Measurements from ENCODE around the gene CPA2. TPM values are rescaled to one million over a fixed set of nuclear protein-coding genes. Genes with fewer than 3 reads are reported as not detected.
A peak's percentile ranks its signal among the peaks of the same experiment; 100 is the strongest.
"Not testable (repeated sequence)": the region's sequence is repeated elsewhere in the genome, so short reads cannot be mapped to it uniquely, and the experiment has no call there.

The CPA2 gene
- total RNA-seq, 1 experiment from 2014 or later = not detected

DNA sequence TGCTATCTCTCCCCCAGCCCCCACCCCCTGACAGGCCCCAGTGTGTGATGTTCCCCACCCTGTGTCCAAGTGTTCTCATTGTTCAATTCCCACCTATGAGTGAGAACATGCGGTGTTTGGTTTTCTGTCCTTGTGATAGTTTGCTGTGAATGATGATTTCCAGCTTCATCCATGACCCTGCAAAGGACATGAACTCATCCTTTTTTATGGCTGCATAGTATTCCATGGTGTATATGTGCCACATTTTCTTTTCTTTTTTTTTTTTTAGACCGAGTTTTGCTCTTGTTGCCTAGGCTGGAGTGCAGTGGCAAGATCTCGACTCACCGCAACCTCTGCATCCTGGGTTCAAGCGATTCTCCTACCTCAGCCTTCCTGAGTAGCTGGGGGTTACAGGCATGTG is 17.8 kb upstream of the CPA2 start:
- in situ Hi-C loops (cut with HindIII; ENCODE audit: low sequenced_read_pairs); DNase-seq (ENCODE audit: low spot score): not testable (repeated sequence)

DNA sequence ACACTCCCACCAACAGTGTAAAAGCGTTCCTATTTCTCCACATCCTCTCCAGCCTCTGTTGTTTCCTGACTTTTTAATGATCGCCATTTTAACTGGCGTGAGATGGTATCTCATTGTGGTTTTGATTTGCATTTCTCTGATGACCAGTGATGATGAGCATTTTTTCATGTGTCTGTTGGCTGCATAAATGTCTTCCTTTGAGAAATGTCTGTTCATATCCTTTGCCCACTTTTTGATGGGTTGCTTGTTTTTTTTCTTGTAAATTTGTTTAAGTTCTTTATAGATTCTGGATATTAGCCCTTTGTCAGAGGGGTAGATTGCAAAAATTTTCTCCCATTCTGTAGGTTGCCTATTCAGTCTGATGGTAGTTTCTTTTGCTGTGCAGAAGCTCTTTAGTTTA is 17.0 kb upstream of the CPA2 start:
- DNase-seq (ENCODE audit: low spot score); in situ Hi-C loops (cut with HindIII; ENCODE audit: low sequenced_read_pairs): not testable (repeated sequence)

GRCh38 chr7:130254555-130254954 is 12.1 kb upstream of the CPA2 start:
- in situ Hi-C loops (cut with HindIII; ENCODE audit: low sequenced_read_pairs) = no loop called here
- no peak for DNase-seq (ENCODE audit: low spot score)

GRCh38 chr7:130256704-130257103 is 10.0 kb upstream of the CPA2 start:
- in situ Hi-C loops (cut with HindIII; ENCODE audit: low sequenced_read_pairs) = no loop called here
- no peak for DNase-seq (ENCODE audit: low spot score)

GRCh38 chr7:130258494-130259078 is 8.1 kb upstream of the CPA2 start:
- no peak for DNase-seq (ENCODE audit: low spot score)
- in situ Hi-C loops (cut with HindIII; ENCODE audit: low sequenced_read_pairs) = no loop called here

- DNase-seq (ENCODE audit: low spot score) = no peak
- in situ Hi-C loops (cut with HindIII; ENCODE audit: low sequenced_read_pairs) = no loop called here
Measured at GRCh38 chr7:130262448-130262847, 4.2 kb upstream of the CPA2 start.

GRCh38 chr7:130263130-130263529 is 3.5 kb upstream of the CPA2 start:
- no peak for DNase-seq (ENCODE audit: low spot score)
- in situ Hi-C loops (cut with HindIII; ENCODE audit: low sequenced_read_pairs) = no loop called here

- in situ Hi-C loops (cut with HindIII; ENCODE audit: low sequenced_read_pairs) = no loop called here
- DNase-seq (ENCODE audit: low spot score) = no peak
Measured at GRCh38 chr7:130266961-130267321, 278 bp downstream of the CPA2 start.

DNA sequence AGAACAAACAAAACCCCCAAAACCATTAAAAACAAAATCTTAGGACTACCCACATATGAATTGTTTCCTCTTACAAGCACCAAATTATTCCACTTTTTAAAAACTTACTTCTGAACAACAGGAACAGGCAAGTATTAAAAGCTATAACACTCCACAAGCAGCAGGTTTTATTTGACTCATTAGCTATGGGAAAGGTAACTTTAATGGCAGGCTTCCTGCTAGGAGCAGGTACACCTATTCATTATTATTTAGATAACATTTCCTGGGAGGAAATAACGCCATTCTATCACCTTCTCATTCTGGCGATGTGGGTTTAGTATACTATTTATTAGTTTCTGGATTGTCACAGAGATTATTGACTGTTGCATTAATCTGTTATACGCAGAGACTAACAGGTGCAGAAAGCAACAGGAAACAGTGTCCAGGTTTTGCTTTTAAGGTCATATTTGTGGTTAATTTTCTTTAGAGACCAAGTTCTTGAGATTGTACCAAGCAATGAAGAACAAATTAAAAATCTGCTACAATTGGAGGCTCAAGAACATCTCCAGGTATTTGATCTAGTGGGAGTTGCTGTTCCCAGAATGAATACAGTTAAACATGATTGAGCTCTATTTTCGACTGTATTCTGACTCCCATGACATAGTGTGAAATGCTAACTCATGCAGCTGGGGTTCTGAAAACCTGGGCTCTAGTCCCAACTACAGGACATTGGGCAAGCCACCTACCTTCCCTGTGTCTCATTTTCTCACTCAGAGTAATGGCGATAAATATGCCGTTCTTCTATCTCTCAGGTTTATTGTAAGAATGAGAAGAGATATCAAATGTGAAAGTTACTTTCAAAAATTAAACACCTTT is 2.0 kb downstream of the CPA2 start:
- DNase-seq (ENCODE audit: low spot score) = no peak
- in situ Hi-C loops (cut with HindIII; ENCODE audit: low sequenced_read_pairs) = no loop called here

DNA sequence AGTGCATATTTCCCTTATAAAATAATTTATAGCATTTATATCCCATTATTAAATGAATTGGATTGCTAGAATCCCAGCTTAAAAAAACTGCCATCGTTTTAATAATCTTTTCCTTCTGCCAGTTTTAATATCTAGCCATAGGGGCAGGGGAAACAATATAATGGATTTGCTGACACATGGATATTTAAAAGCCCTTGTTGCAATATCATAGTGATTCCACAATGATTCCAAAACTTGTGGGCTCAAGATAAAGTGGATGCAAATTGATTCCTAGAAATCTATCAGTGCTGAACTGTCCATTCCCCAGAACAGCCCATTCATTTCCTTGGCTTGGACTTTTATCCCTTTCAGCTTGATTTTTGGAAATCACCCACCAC is 2.6 kb downstream of the CPA2 start:
- in situ Hi-C loops (cut with HindIII; ENCODE audit: low sequenced_read_pairs) = no loop called here
- DNase-seq (ENCODE audit: low spot score) = no peak

GRCh38 chr7:130270947-130271800 is 4.5 kb downstream of the CPA2 start:
- in situ Hi-C loops (cut with HindIII; ENCODE audit: low sequenced_read_pairs) = no loop called here
- DNase-seq (ENCODE audit: low spot score) = no peak

DNA sequence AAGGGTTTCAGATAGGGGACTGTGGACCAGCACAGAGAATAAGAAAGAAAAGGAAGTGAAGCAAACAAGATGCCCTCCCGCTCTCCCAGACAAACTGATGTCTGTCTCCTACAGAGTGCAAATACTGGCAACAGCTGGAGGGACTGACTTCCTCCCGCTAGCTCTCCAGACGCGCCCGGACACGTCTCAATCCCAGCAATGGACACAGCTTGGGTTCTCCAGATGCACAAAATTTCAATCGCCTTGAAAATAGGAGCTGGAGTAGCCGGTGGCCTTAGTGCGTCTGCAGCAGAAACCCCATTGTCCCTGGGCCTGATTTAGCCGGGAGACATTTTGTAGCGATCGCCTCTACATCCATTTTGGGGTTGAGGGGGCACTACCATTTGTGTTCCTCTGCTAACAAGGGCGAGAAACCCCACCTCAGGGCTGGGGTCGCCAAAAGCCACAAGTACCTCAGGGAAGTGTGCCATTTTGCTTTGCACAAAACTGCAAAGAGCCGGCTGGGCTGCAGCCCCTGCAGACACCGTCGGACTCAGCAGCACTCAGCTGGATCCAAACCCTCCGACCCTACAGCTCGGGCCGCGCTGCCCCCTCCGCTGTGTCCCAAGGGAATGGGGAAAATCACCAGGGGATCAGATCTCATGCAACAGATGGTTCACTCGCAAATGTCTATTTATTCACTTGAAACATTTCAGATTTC is 5.9 kb downstream of the CPA2 start:
- in situ Hi-C loops (cut with HindIII; ENCODE audit: low sequenced_read_pairs) = no loop called here
- DNase-seq (ENCODE audit: low spot score) = peak; percentile 5

DNA sequence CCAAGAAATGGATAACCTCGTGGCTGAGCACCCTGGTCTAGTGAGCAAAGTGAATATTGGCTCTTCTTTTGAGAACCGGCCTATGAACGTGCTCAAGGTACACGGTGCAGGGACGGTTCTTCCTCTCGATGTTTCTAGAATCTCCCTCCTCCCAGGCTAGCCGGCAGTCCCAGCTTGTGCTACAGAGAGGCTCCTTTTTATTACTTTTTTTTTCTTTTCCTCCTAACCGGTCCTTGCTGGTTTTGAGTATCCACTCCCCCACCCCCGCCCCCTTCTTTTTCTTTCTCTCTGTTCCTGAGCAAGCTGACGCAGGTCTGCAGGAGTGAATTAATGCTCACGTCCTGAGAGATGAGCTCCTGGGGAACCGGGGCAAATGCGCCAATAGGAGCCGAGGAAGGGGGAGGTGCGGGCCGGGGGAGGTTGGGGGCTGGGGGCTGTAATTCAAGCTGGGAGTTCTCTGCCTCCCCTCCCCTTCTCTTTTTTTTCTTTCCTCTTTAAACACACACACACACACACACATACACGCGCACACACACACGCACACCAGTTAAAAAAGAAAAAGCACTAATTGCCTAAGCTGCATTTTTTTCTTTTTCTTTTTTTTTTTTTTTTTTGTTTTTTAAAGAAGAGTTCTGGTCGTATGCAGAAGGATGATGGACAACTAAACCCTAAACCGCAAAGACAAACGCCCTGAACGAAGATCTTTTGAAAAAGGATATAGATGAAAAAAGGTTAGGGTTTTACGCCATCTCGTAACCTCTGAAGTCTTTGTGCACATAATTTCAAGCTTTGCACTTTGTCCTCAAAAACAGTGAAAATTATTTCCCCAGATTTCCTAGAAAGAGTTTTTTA is 6.6 kb downstream of the CPA2 start:
- DNase-seq (ENCODE audit: low spot score) = peak; percentile 43
- in situ Hi-C loops (cut with HindIII; ENCODE audit: low sequenced_read_pairs) = no loop called here

DNA sequence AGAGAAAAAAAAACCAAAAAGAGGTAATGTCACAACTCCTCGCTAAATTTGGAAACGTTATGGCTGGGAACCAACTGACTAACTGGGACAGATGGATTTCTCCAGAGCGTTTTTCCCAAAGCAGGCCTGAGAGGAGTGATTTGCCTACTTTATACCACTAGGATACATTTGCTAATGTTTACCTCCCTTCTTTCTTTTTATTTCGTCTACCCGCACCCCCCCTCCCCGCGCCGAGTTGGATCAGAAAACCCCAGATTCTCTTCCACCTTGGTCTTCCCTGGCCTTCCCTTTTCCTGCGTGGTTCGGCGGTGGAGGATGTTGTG is 7.2 kb downstream of the CPA2 start:
- in situ Hi-C loops (cut with HindIII; ENCODE audit: low sequenced_read_pairs) = no loop called here
- peak; percentile 75 for DNase-seq (ENCODE audit: low spot score)

- no peak for DNase-seq (ENCODE audit: low spot score)
- in situ Hi-C loops (cut with HindIII; ENCODE audit: low sequenced_read_pairs) = no loop called here
Measured at GRCh38 chr7:130274296-130274695, 7.6 kb downstream of the CPA2 start.

DNA sequence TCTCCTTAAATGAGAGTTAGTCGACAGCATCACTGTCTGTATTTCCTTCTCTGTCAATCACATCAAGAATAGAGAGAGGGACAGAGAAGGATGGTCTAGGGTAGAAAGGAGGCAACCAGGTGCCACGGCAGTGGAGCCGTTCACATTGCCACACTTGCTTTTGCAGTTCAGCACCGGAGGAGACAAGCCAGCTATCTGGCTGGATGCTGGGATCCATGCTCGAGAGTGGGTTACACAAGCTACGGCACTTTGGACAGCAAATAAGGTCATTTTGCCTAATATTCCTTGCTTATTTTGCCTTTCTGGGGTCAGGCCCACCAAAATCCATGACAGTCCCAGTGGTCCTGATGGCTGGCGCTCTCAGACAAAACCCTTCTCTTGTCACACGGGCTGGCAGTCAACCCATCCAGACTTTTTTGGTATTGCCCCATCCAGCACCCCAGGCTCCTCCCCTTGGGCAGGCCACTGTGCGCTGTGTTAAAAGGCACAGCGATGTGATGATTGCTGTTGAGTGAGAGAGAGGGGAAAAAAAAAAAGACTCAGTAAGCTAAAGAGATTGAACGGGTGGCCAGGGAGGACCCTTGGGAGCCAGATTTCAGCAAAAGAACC is 8.4 kb downstream of the CPA2 start:
- DNase-seq (ENCODE audit: low spot score) = no peak
- in situ Hi-C loops (cut with HindIII; ENCODE audit: low sequenced_read_pairs) = no loop called here

GRCh38 chr7:130275826-130276297 is 9.2 kb downstream of the CPA2 start:
- in situ Hi-C loops (cut with HindIII; ENCODE audit: low sequenced_read_pairs) = no loop called here
- no peak for DNase-seq (ENCODE audit: low spot score)

All from G401 (cell line).